Uterus (tissue), 4 donors: ENCODE data around the gene CMBL. TPM values are rescaled to one million over a fixed set of nuclear protein-coding genes. Genes with fewer than 3 reads are reported as not detected.
"Not testable (repeated sequence)": the region's sequence is repeated elsewhere in the genome, so short reads cannot be mapped to it uniquely, and the experiment has no call there.

Experiments used
- DNase-seq, 2 donors: peaks; one replicate each; pipeline ENCODE4 v3.0.0-alpha.2; 2019 to 2020
- H3K27ac ChIP-seq, 2 donors: fragments of 200-600 bp; sonication (generic); 1 replicate in 1 of 2; 2 replicates in 1 of 2; pipeline ENCODE4 v1.5.1; 2016 to 2018
- H3K27me3 ChIP-seq, 2 donors: fragments of 200-600 bp; sonication (generic); one replicate each; pipeline ENCODE4 v1.5.1; 2018 to 2019; ENCODE audit warnings: control low read depth in 1 of 2
- H3K36me3 ChIP-seq, 2 donors: fragments of 200-600 bp; sonication (generic); one replicate each; pipeline ENCODE4 v1.5.1; 2019; ENCODE audit warnings: control low read depth in 1 of 2
- H3K4me1 ChIP-seq, 2 donors: fragments of 200-600 bp; sonication (generic); one replicate each; pipeline ENCODE4 v1.5.1; 2018 to 2019; ENCODE audit warnings: control low read depth in 1 of 2
- H3K4me3 ChIP-seq, 2 donors: fragments of 200-600 bp; sonication (generic); 1 replicate in 1 of 2; 2 replicates in 1 of 2; pipeline ENCODE4 v1.5.1; 2018 to 2019; ENCODE audit warnings: mild to moderate bottlenecking in 1 of 2
- H3K9me3 ChIP-seq, 2 donors: fragments of 200-600 bp; sonication (generic); one replicate each; pipeline ENCODE4 v1.5.1; 2019; ENCODE audit warnings: control low read depth in 1 of 2
- CTCF ChIP-seq, 4 experiments: fragments of 200-600 bp in 2 of 4; fragments of 450-650 bp in 2 of 4; sonication (generic) in 2 of 4; IDR thresholded peaks; one replicate each; pipeline ENCODE4 v1.5.1; 2016 to 2019; ENCODE audit warnings: antibody characterized with exemption in 4 of 4, mild to moderate bottlenecking in 2 of 4, moderate library complexity in 1 of 4
- POLR2A ChIP-seq, 2 donors: fragments of 450-650 bp; IDR thresholded peaks; one replicate each; pipeline ENCODE4 v1.6.1; 2016; ENCODE audit warnings: antibody characterized with exemption in 2 of 2, mild to moderate bottlenecking in 1 of 2, moderate library complexity in 1 of 2
- intact Hi-C: fragments of 100-400 bp; cut with DNase I; formaldehyde crosslinking; loops from one replicate; pipeline ENCODE4 v1.15.1; 2023; ENCODE audit warnings: low total_unique reads
- total RNA-seq, 4 donors: library from RNA; depleted of rRNA in 3 of 4; stranded (reverse); fragments of >200 nt in 3 of 4; gene quantifications; one replicate each; pipeline versions ENCODE4 v1.1.0 to v1.2.4, GENCODE V29; 2014 to 2023
- donor health status: DM: yes; HTN: yes; CAD: no.

CMBL gene
- total RNA-seq, 4 donors from 2014 or later = 1.5 to 20.3 (median 9.1) TPM

GRCh38 chr5:10311595-10312425 is 4.1 kb upstream of the CMBL start:
- no peak overlapping the region for H3K27ac ChIP-seq
- H3K4me3 ChIP-seq = no peak overlapping the region
- intact Hi-C loops = no loop called here
- DNase-seq = no peak
- no peaks in the 10 kb centered on the region for H3K36me3 ChIP-seq
- no peaks in the 10 kb centered on the region for H3K27me3 ChIP-seq
- no peaks in the 10 kb centered on the region for H3K4me1 ChIP-seq
- TF ChIP-seq POLR2A (IDR thresholded peaks at IDR 0.05) (no peak), CTCF (IDR thresholded peaks at IDR 0.05) (no peak)
- H3K9me3 ChIP-seq = no peaks in the 10 kb centered on the region

- H3K36me3 ChIP-seq, H3K4me1 ChIP-seq, H3K27ac ChIP-seq, H3K27me3 ChIP-seq, intact Hi-C loops, DNase-seq, H3K4me3 ChIP-seq, H3K9me3 ChIP-seq: not testable (repeated sequence)
Measured at GRCh38 chr5:10310835-10311570, 3.3 kb upstream of the CMBL start.

GRCh38 chr5:10310066-10310779 is 2.5 kb upstream of the CMBL start:
- TF ChIP-seq CTCF (IDR thresholded peaks at IDR 0.05) (no peak), POLR2A (IDR thresholded peaks at IDR 0.05) (no peak)
- Histone ChIP-seq H3K27ac (peak overlapping the region in 1 of 2 donors; percentile 30), H3K9me3 (no peaks in the 10 kb centered on the region), H3K36me3 (no peaks in the 10 kb centered on the region), H3K27me3 (no peaks in the 10 kb centered on the region), H3K4me3 (no peak overlapping the region), H3K4me1 (no peaks in the 10 kb centered on the region)
- no peak for DNase-seq
- intact Hi-C loops = no loop called here

- DNase-seq = no peak
- TF ChIP-seq CTCF (IDR thresholded peaks at IDR 0.05) (no peak), POLR2A (IDR thresholded peaks at IDR 0.05) (no peak)
- Histone ChIP-seq H3K4me3 (no peak overlapping the region), H3K27me3 (no peaks in the 10 kb centered on the region), H3K36me3 (no peaks in the 10 kb centered on the region), H3K27ac (no peak overlapping the region), H3K4me1 (no peaks in the 10 kb centered on the region), H3K9me3 (no peaks in the 10 kb centered on the region)
- intact Hi-C loops = no loop called here
Measured at GRCh38 chr5:10308844-10309243, 1.1 kb upstream of the CMBL start.

GRCh38 chr5:10306806-10307205 is 896 bp downstream of the CMBL start:
- H3K9me3 ChIP-seq = no peaks in the 10 kb centered on the region
- no peak for TF ChIP-seq CTCF (IDR thresholded peaks at IDR 0.05)
- H3K27ac ChIP-seq = peak overlapping the region; percentile 86 to 91
- peak overlapping the region; percentile 58 to 60 for H3K4me3 ChIP-seq
- DNase-seq = no peak
- no peaks in the 10 kb centered on the region for H3K36me3 ChIP-seq
- H3K4me1 ChIP-seq = no peaks in the 10 kb centered on the region
- intact Hi-C loops = no loop called here
- H3K27me3 ChIP-seq = no peaks in the 10 kb centered on the region
